Uterus (tissue), 4 donors: ENCODE results near the gene SKI. TPM values are rescaled to one million over a fixed set of nuclear protein-coding genes. Genes with fewer than 3 reads are reported as not detected.
A peak's percentile ranks its signal among the peaks of the same experiment; 100 is the strongest.

Experiments
- DNase-seq, 2 donors: peaks; one replicate each; pipeline ENCODE4 v3.0.0-alpha.2; 2019 to 2020
- H3K27ac ChIP-seq, 2 donors: fragments of 200-600 bp; sonication (generic); 1 replicate in 1 of 2; 2 replicates in 1 of 2; pipeline ENCODE4 v1.5.1; 2016 to 2018
- H3K27me3 ChIP-seq, 2 donors: fragments of 200-600 bp; sonication (generic); one replicate each; pipeline ENCODE4 v1.5.1; 2018 to 2019; ENCODE audit warnings: control low read depth in 1 of 2
- H3K36me3 ChIP-seq, 2 donors: fragments of 200-600 bp; sonication (generic); one replicate each; pipeline ENCODE4 v1.5.1; 2019; ENCODE audit warnings: control low read depth in 1 of 2
- H3K4me1 ChIP-seq, 2 donors: fragments of 200-600 bp; sonication (generic); one replicate each; pipeline ENCODE4 v1.5.1; 2018 to 2019; ENCODE audit warnings: control low read depth in 1 of 2
- H3K4me3 ChIP-seq, 2 donors: fragments of 200-600 bp; sonication (generic); 1 replicate in 1 of 2; 2 replicates in 1 of 2; pipeline ENCODE4 v1.5.1; 2018 to 2019; ENCODE audit warnings: mild to moderate bottlenecking in 1 of 2
- H3K9me3 ChIP-seq, 2 donors: fragments of 200-600 bp; sonication (generic); one replicate each; pipeline ENCODE4 v1.5.1; 2019; ENCODE audit warnings: control low read depth in 1 of 2
- POLR2A ChIP-seq, 2 donors: fragments of 450-650 bp; IDR thresholded peaks; one replicate each; pipeline ENCODE4 v1.6.1; 2016; ENCODE audit warnings: antibody characterized with exemption in 2 of 2, mild to moderate bottlenecking in 1 of 2, moderate library complexity in 1 of 2
- intact Hi-C: fragments of 100-400 bp; cut with DNase I; formaldehyde crosslinking; loops from one replicate; pipeline ENCODE4 v1.15.1; 2023; ENCODE audit warnings: low total_unique reads
- total RNA-seq, 4 donors: library from RNA; depleted of rRNA in 3 of 4; stranded (reverse); fragments of >200 nt in 3 of 4; gene quantifications; one replicate each; pipeline versions ENCODE4 v1.1.0 to v1.2.4, GENCODE V29; 2014 to 2023
- TF ChIP-seq, protein P1 (sequence below), 4 experiments: fragments of 200-600 bp in 2 of 4; fragments of 450-650 bp in 2 of 4; sonication (generic) in 2 of 4; IDR thresholded peaks; one replicate each; pipeline ENCODE4 v1.5.1; 2016 to 2019; ENCODE audit warnings: antibody characterized with exemption in 4 of 4, mild to moderate bottlenecking in 2 of 4, moderate library complexity in 1 of 4
- donor health status: DM: yes; HTN: yes; CAD: no.

SKI gene
- total RNA-seq, 4 donors from 2014 or later, result 22.8 to 148 (median 34.9) TPM

- H3K4me1 ChIP-seq, result peaks cover 0 to 39% of the 10 kb centered on the region in 2 donors
- no peak overlapping the region for H3K4me3 ChIP-seq
- H3K36me3 ChIP-seq, result no peaks in the 10 kb centered on the region
- intact Hi-C loops, result loop anchor here (10.0 kb wide), 1 partner anchor 74 kb away; no protein-coding TSS in a partner anchor
- peak in 1 of 2 donors; percentile 65 for DNase-seq
- no peaks in the 10 kb centered on the region for H3K27me3 ChIP-seq
- no peaks in the 10 kb centered on the region for H3K9me3 ChIP-seq
- H3K27ac ChIP-seq, result peak overlapping the region; percentile 86 to 93
- TF ChIP-seq POLR2A (IDR thresholded peaks at IDR 0.05), result no peak
- TF ChIP-seq, protein P1, sequence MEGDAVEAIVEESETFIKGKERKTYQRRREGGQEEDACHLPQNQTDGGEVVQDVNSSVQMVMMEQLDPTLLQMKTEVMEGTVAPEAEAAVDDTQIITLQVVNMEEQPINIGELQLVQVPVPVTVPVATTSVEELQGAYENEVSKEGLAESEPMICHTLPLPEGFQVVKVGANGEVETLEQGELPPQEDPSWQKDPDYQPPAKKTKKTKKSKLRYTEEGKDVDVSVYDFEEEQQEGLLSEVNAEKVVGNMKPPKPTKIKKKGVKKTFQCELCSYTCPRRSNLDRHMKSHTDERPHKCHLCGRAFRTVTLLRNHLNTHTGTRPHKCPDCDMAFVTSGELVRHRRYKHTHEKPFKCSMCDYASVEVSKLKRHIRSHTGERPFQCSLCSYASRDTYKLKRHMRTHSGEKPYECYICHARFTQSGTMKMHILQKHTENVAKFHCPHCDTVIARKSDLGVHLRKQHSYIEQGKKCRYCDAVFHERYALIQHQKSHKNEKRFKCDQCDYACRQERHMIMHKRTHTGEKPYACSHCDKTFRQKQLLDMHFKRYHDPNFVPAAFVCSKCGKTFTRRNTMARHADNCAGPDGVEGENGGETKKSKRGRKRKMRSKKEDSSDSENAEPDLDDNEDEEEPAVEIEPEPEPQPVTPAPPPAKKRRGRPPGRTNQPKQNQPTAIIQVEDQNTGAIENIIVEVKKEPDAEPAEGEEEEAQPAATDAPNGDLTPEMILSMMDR (IDR thresholded peaks at IDR 0.05), result no peak
These were observed 82.4 kb downstream of the SKI start for GRCh38 chr1:2310332-2311183.

- intact Hi-C loops, result loop anchor here (10.0 kb wide), 1 partner anchor 73 kb away; no protein-coding TSS in a partner anchor
- TF ChIP-seq POLR2A (IDR thresholded peaks at IDR 0.05), result no peak
- TF ChIP-seq, protein P1 (IDR thresholded peaks at IDR 0.05), result peak; percentile 23 to 47 (median 36)
- Histone ChIP-seq H3K4me1 (peaks cover 0 to 40% of the 10 kb centered on the region in 2 donors), H3K36me3 (no peaks in the 10 kb centered on the region), H3K27ac (peak overlapping the region; percentile 86 to 93), H3K4me3 (no peak overlapping the region), H3K9me3 (no peaks in the 10 kb centered on the region), H3K27me3 (no peaks in the 10 kb centered on the region)
- DNase-seq, result peak; percentile 70
These were observed 83.3 kb downstream of the SKI start for GRCh38 chr1:2311184-2312032.

DNA sequence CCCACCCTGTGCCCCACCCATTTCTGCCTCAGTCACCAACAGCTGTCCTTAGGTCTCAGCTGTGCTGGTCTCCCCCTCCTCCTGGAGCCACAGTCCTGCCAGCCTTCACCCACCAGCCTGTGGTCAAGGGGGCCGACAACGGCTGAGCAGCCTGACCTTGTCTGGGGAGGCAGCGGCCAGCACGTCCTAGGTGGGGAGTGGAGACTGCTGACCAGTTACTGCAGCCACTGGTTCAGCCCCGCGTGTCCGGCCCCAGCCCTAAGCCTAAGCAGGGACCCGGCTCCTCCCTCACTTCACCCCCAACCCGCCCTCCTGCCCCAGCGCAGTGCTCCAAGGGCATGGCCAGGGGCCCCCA, 84.0 kb downstream of the SKI start:
- Histone ChIP-seq H3K27me3 (no peaks in the 10 kb centered on the region), H3K4me1 (peaks cover 0 to 40% of the 10 kb centered on the region in 2 donors), H3K4me3 (no peak overlapping the region), H3K9me3 (no peaks in the 10 kb centered on the region), H3K27ac (peak overlapping the region; percentile 86 to 93), H3K36me3 (no peaks in the 10 kb centered on the region)
- intact Hi-C loops, result loop anchor here (10.0 kb wide), 1 partner anchor 73 kb away; no protein-coding TSS in a partner anchor
- TF ChIP-seq, protein P1 (IDR thresholded peaks at IDR 0.05), result no peak
- TF ChIP-seq POLR2A (IDR thresholded peaks at IDR 0.05), result no peak
- DNase-seq, result no peak

DNA sequence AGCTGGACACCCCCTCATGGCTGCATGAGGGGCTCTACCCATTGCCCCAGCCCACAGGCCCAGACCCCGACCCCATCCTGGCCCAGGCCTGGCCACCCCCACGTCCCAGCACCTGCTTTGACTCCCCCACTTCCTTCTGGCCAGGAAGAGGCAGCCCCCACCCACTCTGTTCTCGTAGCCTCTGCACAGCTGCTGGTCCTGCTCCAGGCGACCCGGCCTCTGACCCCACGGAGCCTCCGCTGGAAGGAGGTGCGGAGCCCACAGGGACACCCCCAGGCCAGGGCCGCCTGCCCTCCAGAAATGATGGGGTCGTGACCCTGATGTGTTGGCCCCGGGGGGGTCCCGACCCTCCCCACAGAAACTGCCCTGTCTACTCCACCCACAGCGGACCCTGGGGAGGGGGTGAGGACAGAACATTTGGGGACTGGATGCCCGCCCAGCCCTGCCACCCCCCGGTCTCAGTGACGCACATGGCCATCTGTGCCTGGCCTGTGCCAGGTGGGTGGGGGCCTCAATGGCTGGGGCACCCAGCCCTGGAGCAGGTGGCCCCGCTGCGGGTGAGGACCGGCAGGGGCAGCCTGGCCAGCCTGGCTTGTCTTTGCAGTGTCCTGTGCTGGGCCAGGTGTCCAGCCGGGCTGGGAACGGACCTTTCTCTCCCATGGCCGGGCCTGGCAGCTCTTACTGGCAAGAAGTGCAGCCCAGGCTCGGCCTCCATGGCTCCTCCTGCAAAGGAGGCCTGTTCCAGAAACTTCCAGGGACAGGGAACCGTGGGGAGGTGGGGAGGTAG, 84.6 kb downstream of the SKI start:
- Histone ChIP-seq H3K4me1 (peaks cover 0 to 40% of the 10 kb centered on the region in 2 donors), H3K27me3 (no peaks in the 10 kb centered on the region), H3K36me3 (no peaks in the 10 kb centered on the region), H3K9me3 (no peaks in the 10 kb centered on the region), H3K27ac (peak overlapping the region; percentile 86 to 93), H3K4me3 (no peak overlapping the region)
- intact Hi-C loops, result loop anchor here (10.0 kb wide), 1 partner anchor 72 kb away; no protein-coding TSS in a partner anchor
- TF ChIP-seq POLR2A (IDR thresholded peaks at IDR 0.05), result no peak
- TF ChIP-seq, protein P1 (IDR thresholded peaks at IDR 0.05), result no peak
- peak in 1 of 2 donors; percentile 60 for DNase-seq
